ENCODE results near the gene ALOX5.

Gene ALOX5

DNA sequence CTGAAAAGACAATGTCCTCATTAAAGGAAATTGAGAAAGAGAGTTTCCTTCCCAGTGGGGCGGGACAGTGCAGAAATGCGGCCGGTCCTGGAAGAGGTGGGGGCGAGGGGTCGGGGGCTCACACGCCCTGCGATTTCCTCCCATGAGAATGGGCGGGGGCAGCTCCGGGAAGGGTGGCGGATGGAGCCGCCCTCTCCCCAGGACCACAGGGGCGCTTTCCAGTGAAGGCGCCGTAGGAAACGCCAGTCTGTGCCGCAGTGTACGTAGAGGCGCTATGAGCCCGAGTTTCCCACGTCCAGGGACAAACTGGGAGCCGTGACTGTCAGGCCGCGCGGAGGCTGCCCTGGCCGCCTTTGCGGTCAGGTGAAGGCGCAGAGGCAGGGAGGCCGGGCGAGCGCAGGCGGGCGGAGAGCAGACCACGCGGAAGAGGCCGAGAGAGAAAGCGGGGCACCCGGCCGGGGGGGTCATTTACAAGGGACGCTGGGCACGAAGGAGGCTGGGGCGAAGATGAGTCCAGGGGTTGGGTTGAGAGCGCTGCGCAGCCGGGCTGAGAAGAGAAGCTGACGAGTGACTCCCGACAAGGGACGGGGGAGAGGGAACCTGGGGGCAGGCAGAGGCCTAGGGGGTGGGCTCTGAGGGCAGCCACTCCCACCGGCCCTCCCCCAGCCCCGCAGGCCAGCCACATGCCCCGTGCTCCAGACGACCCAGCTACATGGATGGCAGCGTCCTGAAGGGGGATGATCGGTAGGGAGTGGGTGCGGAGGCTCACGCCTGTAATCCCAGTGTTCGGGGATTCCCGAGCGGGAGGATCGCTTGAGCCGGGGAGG is 45.0 kb downstream of the ALOX5 start:
- DNase-seq (ENCODE audit: low read depth), result no peak
- H3K4me3 ChIP-seq (ENCODE audit: low read depth, low read length), result no peak overlapping the region
- TF ChIP-seq CTCF (IDR thresholded peaks at IDR 0.05; ENCODE audit: control insufficient read depth, extremely low read depth, insufficient read depth), result no peak

DNA sequence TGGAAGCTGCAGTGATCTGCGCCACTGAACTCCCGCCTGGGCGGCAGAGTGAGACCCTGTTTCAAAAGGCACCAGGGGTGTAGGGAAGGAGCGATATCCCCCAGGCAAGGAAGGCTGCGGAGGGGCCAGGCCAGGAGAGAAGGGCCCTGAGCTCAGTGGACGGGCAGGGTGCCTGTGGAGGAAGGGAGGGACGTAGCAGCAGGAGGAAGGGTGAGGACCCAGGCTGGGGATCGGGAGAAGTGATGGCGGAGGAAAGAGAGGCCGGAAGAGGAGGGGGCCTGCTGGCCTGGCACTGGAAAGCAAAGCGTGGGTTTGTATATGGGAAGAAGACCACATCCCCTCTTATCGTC is 45.6 kb downstream of the ALOX5 start:
- no peak for DNase-seq (ENCODE audit: low read depth)
- H3K4me3 ChIP-seq (ENCODE audit: low read depth, low read length), result no peak overlapping the region

DNA sequence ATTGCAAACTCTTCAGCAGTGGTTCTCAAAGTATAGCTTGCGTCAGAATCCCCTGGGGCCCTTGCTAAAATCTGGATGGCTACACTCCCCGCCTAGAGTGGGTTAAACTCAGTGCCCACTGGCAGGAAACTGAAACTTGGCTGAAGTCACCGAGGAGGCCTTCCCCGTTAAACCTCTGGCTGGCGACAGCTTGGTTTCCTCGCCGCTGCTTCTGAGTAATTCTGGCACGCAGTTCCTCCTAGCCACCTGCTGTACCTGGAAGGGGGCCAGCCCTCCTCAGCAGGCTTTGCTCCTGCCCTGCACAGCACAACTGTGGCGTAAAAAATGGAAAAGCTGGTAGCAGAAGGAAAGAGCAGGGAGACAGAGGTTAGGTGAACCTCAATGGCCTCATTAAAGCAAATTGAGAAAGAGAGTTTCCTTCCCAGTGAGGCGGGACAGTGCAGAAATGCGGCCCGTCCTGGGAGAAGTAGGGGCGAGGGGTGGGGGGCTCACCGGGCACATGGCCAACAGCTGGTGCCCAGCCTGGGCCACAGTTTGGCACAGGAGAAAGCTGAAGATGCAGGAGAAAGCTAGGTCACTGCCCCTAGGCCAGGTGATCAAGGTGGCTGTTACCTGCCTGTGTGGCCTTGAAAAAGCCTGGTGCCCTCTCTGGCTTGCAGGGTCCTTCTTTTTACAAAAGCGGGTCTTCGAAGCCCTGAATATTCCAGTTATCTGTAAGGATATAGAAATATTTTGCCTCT is 46.6 kb downstream of the ALOX5 start:
- TF ChIP-seq CTCF (IDR thresholded peaks at IDR 0.05; ENCODE audit: control insufficient read depth, extremely low read depth, insufficient read depth), result no peak
- no peak overlapping the region for H3K4me3 ChIP-seq (ENCODE audit: low read depth, low read length)
- DNase-seq (ENCODE audit: low read depth), result peak; percentile 87

More for the DNA sequence above, 45.6 kb downstream of the ALOX5 start:
- no peak for TF ChIP-seq CTCF (IDR thresholded peaks at IDR 0.05; ENCODE audit: control insufficient read depth, extremely low read depth, insufficient read depth)

DNA sequence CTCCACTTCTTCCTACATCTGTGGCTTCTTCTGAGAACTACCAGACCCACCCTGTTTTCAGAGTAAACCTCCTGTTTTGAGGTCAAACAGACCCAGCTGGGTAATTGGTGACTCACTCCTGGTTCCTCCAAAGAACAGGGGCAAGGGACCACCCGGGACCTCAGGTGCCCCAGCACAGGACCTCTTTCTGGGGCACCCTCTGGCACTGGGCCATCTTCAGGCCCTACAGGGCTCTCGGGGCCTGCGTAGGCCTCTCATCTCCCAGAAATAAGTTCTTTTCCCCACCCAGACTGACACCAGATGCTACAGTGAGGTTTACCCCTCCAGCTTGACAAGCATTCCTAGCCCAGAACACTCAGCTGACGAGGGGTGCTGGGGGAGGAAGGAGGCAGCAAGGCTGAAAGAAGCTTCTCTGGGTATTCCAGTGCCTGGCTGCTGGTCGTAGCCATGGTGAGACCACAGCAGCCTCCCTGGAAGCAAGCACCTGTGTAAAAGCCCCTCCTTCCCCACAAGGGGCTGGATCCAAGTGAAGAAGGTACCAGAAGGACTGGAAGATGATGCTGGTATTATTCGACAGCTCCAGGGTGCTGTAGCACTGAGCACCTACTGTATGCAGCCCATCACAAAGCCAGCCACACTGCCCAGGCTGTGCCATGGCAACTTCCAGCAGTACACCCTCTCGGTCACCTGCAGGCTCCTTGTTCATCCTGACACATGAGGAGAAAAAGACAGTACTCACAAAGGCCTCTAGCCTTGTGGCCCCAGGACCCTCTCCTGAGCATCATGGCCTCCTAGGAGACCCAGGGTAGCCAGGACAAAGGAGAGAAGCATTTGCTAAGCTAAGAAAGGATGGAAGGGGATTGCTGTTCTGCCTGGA is 47.4 kb downstream of the ALOX5 start:
- DNase-seq (ENCODE audit: low read depth), result no peak
- TF ChIP-seq CTCF (IDR thresholded peaks at IDR 0.05; ENCODE audit: control insufficient read depth, extremely low read depth, insufficient read depth), result no peak
- no peak overlapping the region for H3K4me3 ChIP-seq (ENCODE audit: low read depth, low read length)

DNA sequence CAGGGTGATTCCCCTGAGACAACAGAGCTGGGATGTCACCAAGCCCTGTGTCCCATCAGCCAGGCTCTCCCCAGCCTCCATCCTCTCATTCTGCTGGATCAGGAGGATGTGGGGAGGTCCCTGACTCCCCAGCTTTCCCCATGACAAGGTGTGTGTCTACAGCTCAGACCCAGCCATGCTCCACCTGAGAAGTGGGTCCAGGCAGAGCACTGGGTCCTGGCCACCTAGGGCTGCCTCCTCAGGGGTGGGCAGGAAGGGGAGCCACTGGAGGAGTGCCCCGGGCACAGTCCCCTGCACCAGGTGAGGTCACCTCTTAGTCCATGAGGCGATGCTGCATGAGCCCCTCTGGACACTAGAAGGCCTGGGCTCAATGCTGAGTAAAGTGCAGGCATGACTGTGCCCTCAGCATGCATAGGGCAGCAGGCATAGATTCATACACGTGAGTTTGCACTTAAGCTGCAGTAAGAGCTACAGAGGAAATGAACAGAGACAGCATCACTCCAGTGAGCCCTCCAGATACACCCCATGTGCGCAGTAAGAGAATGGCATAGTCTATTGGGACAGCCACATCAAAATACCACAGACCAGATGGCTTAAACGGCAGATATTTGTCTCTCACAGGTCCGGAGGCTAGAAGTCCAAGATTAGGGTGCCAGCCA is 48.3 kb downstream of the ALOX5 start:
- TF ChIP-seq CTCF (IDR thresholded peaks at IDR 0.05; ENCODE audit: control insufficient read depth, extremely low read depth, insufficient read depth), result no peak
- H3K4me3 ChIP-seq (ENCODE audit: low read depth, low read length), result no peak overlapping the region
- DNase-seq (ENCODE audit: low read depth), result no peak

DNA sequence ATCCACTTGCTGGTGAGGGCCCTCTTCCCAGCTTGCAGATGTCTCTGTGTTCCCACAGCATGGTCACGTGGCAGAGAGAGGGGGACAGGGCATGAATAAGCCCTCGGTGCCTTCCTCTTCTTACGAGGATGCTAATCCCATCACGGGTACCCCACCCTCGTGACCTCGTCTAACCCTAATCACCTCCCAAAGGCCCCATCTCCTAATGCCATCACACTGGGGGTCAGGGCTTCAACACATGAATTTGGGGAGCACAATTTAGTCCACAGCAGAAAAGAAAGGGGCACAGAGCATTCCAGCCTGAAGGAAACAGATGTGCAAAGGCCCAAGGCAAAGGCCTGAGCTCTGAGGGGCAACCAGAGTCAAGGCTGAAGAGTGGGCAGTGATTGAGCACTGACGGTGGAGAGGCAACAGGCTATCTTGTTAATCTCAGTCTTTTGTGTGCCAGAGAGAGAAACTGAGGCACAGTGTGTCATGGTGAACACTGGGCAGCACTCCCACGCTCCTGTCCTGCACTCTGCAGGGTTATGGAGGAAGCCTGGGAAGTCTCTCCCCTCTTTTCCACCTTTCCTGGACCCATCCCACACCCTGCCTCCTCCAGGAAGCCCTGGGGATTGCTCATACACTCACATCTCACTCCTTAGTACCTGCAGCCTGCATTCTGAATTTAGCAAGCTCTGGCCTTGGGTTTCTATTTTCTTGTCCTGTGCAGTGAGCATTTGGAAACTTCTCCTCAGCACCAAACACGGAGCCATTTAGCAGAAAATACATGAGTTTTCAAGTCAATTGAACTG is 49.0 kb downstream of the ALOX5 start:
- TF ChIP-seq CTCF (IDR thresholded peaks at IDR 0.05; ENCODE audit: control insufficient read depth, extremely low read depth, insufficient read depth), result no peak
- no peak overlapping the region for H3K4me3 ChIP-seq (ENCODE audit: low read depth, low read length)
- DNase-seq (ENCODE audit: low read depth), result no peak

Data from LNCaP clone FGC (cell line).